Neural cell (in vitro differentiated cells): ENCODE data around the gene MARCHF7.

ENCODE experiments used
- TF ChIP-seq, protein P1 (sequence below): fragments of 450-650 bp; IDR thresholded peaks from 2 replicates; pipeline ENCODE4 v1.5.1; 2014; ENCODE audit warnings: antibody characterized with exemption, mild to moderate bottlenecking, moderate library complexity; ENCODE audit not compliant: poor library complexity, severe bottlenecking
- TF ChIP-seq, protein P2 (sequence below): IDR thresholded peaks from 2 replicates; pipeline ENCODE4 v1.6.1; 2012; ENCODE audit warnings: borderline replicate concordance

DNA sequence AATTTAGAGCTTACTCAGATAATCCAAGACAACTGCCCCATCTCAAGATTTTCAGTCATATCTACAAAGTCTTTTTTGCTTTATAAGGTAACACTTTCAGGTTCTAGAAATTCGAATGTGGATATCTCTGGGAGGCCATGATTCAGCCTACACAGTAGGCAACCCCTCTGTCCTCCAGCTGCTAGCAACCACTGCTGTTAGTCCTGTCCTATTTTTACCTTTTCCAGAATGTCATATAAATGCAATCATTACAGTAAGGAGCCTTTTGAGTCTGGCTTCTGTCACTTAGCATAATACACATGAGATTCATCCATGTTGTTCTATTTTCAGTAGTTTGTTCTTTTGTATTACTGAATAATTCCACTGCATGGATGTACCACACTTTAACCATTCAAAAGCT is 28.5 kb upstream of the MARCHF7 start:
- TF ChIP-seq, protein P1, sequence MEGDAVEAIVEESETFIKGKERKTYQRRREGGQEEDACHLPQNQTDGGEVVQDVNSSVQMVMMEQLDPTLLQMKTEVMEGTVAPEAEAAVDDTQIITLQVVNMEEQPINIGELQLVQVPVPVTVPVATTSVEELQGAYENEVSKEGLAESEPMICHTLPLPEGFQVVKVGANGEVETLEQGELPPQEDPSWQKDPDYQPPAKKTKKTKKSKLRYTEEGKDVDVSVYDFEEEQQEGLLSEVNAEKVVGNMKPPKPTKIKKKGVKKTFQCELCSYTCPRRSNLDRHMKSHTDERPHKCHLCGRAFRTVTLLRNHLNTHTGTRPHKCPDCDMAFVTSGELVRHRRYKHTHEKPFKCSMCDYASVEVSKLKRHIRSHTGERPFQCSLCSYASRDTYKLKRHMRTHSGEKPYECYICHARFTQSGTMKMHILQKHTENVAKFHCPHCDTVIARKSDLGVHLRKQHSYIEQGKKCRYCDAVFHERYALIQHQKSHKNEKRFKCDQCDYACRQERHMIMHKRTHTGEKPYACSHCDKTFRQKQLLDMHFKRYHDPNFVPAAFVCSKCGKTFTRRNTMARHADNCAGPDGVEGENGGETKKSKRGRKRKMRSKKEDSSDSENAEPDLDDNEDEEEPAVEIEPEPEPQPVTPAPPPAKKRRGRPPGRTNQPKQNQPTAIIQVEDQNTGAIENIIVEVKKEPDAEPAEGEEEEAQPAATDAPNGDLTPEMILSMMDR = no peak
- TF ChIP-seq, protein P2, sequence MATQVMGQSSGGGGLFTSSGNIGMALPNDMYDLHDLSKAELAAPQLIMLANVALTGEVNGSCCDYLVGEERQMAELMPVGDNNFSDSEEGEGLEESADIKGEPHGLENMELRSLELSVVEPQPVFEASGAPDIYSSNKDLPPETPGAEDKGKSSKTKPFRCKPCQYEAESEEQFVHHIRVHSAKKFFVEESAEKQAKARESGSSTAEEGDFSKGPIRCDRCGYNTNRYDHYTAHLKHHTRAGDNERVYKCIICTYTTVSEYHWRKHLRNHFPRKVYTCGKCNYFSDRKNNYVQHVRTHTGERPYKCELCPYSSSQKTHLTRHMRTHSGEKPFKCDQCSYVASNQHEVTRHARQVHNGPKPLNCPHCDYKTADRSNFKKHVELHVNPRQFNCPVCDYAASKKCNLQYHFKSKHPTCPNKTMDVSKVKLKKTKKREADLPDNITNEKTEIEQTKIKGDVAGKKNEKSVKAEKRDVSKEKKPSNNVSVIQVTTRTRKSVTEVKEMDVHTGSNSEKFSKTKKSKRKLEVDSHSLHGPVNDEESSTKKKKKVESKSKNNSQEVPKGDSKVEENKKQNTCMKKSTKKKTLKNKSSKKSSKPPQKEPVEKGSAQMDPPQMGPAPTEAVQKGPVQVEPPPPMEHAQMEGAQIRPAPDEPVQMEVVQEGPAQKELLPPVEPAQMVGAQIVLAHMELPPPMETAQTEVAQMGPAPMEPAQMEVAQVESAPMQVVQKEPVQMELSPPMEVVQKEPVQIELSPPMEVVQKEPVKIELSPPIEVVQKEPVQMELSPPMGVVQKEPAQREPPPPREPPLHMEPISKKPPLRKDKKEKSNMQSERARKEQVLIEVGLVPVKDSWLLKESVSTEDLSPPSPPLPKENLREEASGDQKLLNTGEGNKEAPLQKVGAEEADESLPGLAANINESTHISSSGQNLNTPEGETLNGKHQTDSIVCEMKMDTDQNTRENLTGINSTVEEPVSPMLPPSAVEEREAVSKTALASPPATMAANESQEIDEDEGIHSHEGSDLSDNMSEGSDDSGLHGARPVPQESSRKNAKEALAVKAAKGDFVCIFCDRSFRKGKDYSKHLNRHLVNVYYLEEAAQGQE = no peak
